CD4-positive, alpha-beta T cell (primary cell): ENCODE results near the gene OTUD3. TPM values are rescaled to one million over a fixed set of nuclear protein-coding genes. Genes with fewer than 3 reads are reported as not detected.

Source experiments
- ATAC-seq: fragments of 200-7000 bp; cut with Tn5 transposase; one replicate; pipeline ENCODE4 v1.10.0; 2022; ENCODE audit warnings: mild to moderate bottlenecking; ENCODE audit not compliant: poor library complexity
- CTCF ChIA-PET: fragments of 350-600 bp; sonication (Branson Sonifier 250); formaldehyde crosslinking; loops from one replicate; lab custom pipeline; 2021; ENCODE audit warnings: antibody characterized with exemption, inconsistent platforms; lab: Charles Lee
- POLR2A ChIA-PET: fragments of 350-600 bp; sonication (Branson Sonifier 250); formaldehyde crosslinking; loops from one replicate; lab custom pipeline; 2021; ENCODE audit warnings: antibody characterized with exemption, inconsistent platforms; lab: Charles Lee
- DNase-seq, 14 experiments: peaks; one replicate each; pipeline ENCODE4 v3.0.0-alpha.2; 2013 to 2020; ENCODE audit warnings: mixed read lengths in 2 of 14
- H3K27ac ChIP-seq, 2 donors: one replicate each; pipeline versions ENCODE4 v1.5.1 to v1.7.0; 2013; ENCODE audit warnings: low read length in 2 of 2, low read depth in 1 of 2, mild to moderate bottlenecking in 1 of 2
- H3K27me3 ChIP-seq, 2 experiments: 1 replicate in 1 of 2; 2 replicates in 1 of 2; pipeline versions ENCODE4 v1.6.1 to v1.7.0; 2013; ENCODE audit warnings: low read length in 2 of 2, control low read depth in 1 of 2, mild to moderate bottlenecking in 1 of 2, moderate library complexity in 1 of 2; ENCODE audit not compliant: insufficient read depth in 2 of 2, control insufficient read depth in 1 of 2
- H3K36me3 ChIP-seq: one replicate; pipeline ENCODE4 v1.6.1; 2013; ENCODE audit warnings: low read length, control low read depth; ENCODE audit not compliant: insufficient read depth
- H3K4me1 ChIP-seq: one replicate; pipeline ENCODE4 v1.6.1; 2013; ENCODE audit warnings: low read length, control low read depth; ENCODE audit not compliant: insufficient read depth
- H3K4me3 ChIP-seq: one replicate; pipeline ENCODE4 v1.5.1; 2013; ENCODE audit warnings: mild to moderate bottlenecking, low read length, moderate library complexity
- H3K9me3 ChIP-seq, 2 experiments: 1 replicate in 1 of 2; 2 replicates in 1 of 2; pipeline versions ENCODE4 v1.6.1 to v1.7.0; 2013; ENCODE audit warnings: low read length in 2 of 2, mild to moderate bottlenecking in 2 of 2, control low read depth in 1 of 2, moderate library complexity in 1 of 2; ENCODE audit not compliant: control insufficient read depth in 1 of 2, insufficient read depth in 1 of 2
- H3K27ac Mint-ChIP-seq: one replicate; pipeline ENCODE4 v1.8.0; 2020; ENCODE audit warnings: mixed read lengths
- H3K27me3 Mint-ChIP-seq: one replicate; pipeline ENCODE4 v1.8.0; 2021; ENCODE audit warnings: mixed read lengths
- H3K36me3 Mint-ChIP-seq: one replicate; pipeline ENCODE4 v1.8.0; 2021; ENCODE audit warnings: low read depth, mixed read lengths
- H3K4me1 Mint-ChIP-seq: one replicate; pipeline ENCODE4 v1.8.0; 2021; ENCODE audit warnings: low read depth, mixed read lengths
- H3K4me3 Mint-ChIP-seq: one replicate; pipeline ENCODE4 v1.8.0; 2020; ENCODE audit warnings: mild to moderate bottlenecking, mixed read lengths
- H3K9me3 Mint-ChIP-seq: one replicate; pipeline ENCODE4 v1.8.0; 2020; ENCODE audit warnings: mixed read lengths
- CTCF ChIP-seq: fragments of 200-600 bp; IDR thresholded peaks from one replicate; pipeline ENCODE4 v1.8.0; 2022; ENCODE audit warnings: antibody characterized with exemption, mild to moderate bottlenecking
- intact Hi-C, 2 experiments: fragments of 100-400 bp; cut with DNase I in 1 of 2; cut with micrococcal nuclease in 1 of 2; formaldehyde crosslinking; loops; one replicate each; pipeline versions ENCODE4 v1.15.1 to v1.9.0; 2023 to 2025; cut with DNase I, micrococcal nuclease
- total RNA-seq, 174 experiments: library from RNA in 2 of 174; stranded (reverse) in 2 of 174; gene quantifications; one replicate each; pipeline ENCODE4 v1.2.3 and lab custom pipeline; 2021 to 2026

Gene OTUD3
- total RNA-seq, 2 experiments from 2014 or later = 11.4 to 12.6 TPM

GRCh38 chr1:19922015-19922688 lies 40.0 kb downstream of the OTUD3 start:
- no peaks in the 10 kb centered on the region for H3K27me3 Mint-ChIP-seq
- Histone ChIP-seq H3K27me3 (no peaks in the 10 kb centered on the region), H3K4me3 (no peak overlapping the region), H3K9me3 (no peaks in the 10 kb centered on the region), H3K27ac (no peak overlapping the region), H3K36me3 (no peaks in the 10 kb centered on the region), H3K4me1 (no peaks in the 10 kb centered on the region)
- ATAC-seq (no peak), DNase-seq (no peak)
- no peak overlapping the region for H3K27ac Mint-ChIP-seq
- H3K4me1 Mint-ChIP-seq = peaks cover 6% of the 10 kb centered on the region
- no peak overlapping the region for H3K4me3 Mint-ChIP-seq
- no peaks in the 10 kb centered on the region for H3K9me3 Mint-ChIP-seq
- intact Hi-C loops = no loop called here
- POLR2A ChIA-PET = no interaction called here
- CTCF ChIA-PET = interaction anchor here (1.3 kb wide), 1 partner anchor 230 kb away, joined by 3 read pairs; no protein-coding TSS in a partner anchor
- TF ChIP-seq CTCF = no peak
- no peaks in the 10 kb centered on the region for H3K36me3 Mint-ChIP-seq

GRCh38 chr1:19923137-19923952 lies 41.1 kb downstream of the OTUD3 start, which contains the start of gene PLA2G2E:
Gene PLA2G2E (minus strand): TSS chr1:19923617. CDS start chr1:19923559, 58 bp downstream.
- Mint-ChIP-seq H3K4me1 (no peaks in the 10 kb centered on the region), H3K4me3 (no peak within 1 kb of the TSS), H3K36me3 (no peaks in the 10 kb centered on the region), H3K27me3 (no peaks in the 10 kb centered on the region), H3K27ac (no peak within 1 kb of the TSS), H3K9me3 (no peaks in the 10 kb centered on the region)
- no peak within 1 kb of the TSS for H3K4me3 ChIP-seq
- TF ChIP-seq CTCF = no peak
- H3K4me1 ChIP-seq = no peaks in the 10 kb centered on the region
- H3K36me3 ChIP-seq = no peaks in the 10 kb centered on the region
- H3K27ac ChIP-seq = no peak within 1 kb of the TSS
- POLR2A ChIA-PET = no interaction called here
- CTCF ChIA-PET = no interaction called here
- H3K27me3 ChIP-seq = no peaks in the 10 kb centered on the region
- DNase-seq (no peak), ATAC-seq (no peak)
- H3K9me3 ChIP-seq = no peaks in the 10 kb centered on the region
- intact Hi-C loops = no loop called here

- Histone ChIP-seq H3K9me3 (no peaks in the 10 kb centered on the region), H3K36me3 (no peaks in the 10 kb centered on the region), H3K27me3 (no peaks in the 10 kb centered on the region), H3K27ac (no peak overlapping the region), H3K4me1 (no peaks in the 10 kb centered on the region), H3K4me3 (no peak overlapping the region)
- Mint-ChIP-seq H3K4me1 (no peaks in the 10 kb centered on the region), H3K36me3 (no peaks in the 10 kb centered on the region), H3K4me3 (no peak overlapping the region), H3K27me3 (no peaks in the 10 kb centered on the region), H3K9me3 (no peaks in the 10 kb centered on the region), H3K27ac (no peak overlapping the region)
- ATAC-seq (no peak), DNase-seq (no peak)
- intact Hi-C loops = no loop called here
- no peak for TF ChIP-seq CTCF
- POLR2A ChIA-PET = no interaction called here
- CTCF ChIA-PET = no interaction called here
Observed at GRCh38 chr1:19923953-19924346, 41.8 kb downstream of the OTUD3 start.
